GM10847 (cell line): ENCODE data around the gene CTDSPL.

ENCODE experiments used
- POLR2A ChIP-seq: IDR thresholded peaks from 2 replicates; pipeline ENCODE4 v1.6.1; 2011; ENCODE audit not compliant: insufficient read length; ENCODE audit errors: extremely low read depth

CTDSPL gene

DNA sequence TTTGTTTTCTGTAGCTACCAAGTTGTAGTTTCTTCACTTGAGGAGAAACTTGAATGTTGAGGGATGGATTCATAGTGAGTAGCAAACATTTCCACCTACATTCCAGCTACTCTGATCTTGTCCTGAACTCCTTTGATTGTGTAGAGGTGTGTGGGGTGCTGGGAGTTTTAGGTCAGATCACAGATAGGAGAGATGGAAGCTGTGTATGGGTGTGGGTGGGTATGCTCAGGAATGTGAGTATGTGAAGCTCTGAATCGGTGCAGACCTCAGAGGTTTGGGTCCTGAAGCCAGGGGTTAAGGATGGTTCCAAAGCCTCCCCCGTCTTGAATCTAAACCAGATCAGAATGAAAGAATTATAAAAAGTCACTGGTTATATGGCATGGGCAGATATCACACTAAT, 76.3 kb downstream of the CTDSPL start:
- TF ChIP-seq POLR2A = no peak

DNA sequence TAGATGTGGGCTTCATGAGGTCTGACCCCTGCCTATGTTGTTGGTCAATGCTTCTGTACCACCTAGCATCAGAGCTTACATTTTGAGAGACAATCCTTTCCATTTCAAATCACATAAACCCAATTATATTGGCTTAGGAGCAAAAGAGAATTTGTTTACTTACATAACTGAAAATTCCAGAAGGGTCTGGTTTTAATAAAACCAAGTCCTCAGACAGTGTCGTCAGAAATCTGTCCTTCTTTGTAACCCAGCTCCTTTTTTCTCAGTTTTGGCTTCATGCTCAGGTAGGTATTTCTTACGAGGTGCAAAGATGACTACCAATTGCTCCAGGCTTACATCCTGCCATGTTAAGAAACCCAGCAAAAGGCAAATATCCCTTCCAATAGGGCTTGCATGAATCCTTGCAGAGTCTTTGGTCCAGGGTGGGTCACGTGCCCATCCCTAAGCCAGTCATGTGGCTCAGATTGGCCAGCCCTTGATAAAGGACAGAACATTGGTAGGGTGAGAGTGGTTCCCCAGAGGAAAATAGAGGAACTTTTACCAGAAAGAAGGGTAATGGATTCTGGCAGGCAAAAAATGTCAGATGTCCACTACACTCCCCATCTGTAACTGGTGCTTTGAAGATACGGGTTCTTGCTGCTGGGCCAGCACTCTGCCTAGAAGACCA, 78.7 kb downstream of the CTDSPL start:
- no peak for TF ChIP-seq POLR2A

DNA sequence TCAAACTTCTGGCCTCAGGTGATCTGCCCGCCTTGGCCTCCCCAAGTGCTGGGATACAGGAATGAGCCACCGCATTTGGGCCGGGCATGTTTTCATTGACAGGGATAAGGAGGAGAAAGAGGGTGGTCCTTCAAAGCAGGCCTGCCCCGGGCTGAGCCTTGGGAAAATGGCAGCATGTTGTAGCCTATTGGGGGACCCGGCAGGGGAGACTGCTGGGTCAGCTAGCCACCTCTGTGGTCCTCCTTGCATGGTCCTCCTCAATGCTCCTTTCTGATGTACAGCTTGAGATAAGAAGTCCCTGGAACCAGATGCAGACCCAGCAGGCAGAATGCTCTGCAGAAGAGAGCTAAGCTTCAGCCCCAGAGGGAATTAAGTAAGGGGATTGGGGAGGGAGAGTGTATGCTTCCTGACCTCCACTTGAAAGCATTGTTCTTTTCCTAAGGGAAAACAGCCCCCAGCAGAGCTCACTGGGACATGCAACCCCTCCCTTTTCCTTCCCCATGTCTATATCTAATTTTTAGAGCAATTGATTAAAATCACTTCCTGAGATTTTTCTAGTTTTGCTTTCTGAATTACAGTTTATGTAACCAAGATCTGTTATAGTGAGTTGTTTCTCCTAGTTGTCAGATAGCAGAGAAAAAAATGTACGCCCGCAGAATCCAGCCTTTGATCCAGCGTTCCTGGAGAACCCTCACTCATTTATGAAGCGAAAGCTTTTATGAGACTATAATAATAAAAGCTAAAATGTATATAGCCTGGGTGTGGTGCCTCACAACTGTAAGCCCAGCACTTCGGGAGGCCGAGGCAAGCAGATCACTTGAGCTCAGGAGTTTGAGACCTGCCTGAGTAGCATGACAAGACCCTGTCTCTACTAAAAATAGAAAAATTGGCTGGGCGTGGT, 80.2 kb downstream of the CTDSPL start:
- no peak for TF ChIP-seq POLR2A

DNA sequence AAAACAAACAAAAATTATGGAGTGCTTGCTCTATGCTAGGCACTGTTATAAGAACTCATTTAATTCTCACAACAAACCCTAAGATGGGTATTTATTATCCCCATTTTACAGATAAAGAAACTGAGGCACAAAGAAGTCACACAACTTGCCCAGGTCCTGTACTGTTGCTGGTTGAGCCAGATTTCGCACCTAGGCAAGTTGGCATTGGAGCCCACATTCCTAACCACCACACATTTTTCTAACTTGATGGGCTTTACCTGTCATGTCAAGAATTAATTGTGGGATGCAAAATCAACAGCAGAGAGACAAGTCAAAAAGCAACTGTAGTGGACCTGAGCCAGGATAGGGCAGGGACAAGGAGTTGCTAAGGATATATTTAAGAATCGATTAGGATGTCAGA, 81.0 kb downstream of the CTDSPL start:
- TF ChIP-seq POLR2A = no peak

DNA sequence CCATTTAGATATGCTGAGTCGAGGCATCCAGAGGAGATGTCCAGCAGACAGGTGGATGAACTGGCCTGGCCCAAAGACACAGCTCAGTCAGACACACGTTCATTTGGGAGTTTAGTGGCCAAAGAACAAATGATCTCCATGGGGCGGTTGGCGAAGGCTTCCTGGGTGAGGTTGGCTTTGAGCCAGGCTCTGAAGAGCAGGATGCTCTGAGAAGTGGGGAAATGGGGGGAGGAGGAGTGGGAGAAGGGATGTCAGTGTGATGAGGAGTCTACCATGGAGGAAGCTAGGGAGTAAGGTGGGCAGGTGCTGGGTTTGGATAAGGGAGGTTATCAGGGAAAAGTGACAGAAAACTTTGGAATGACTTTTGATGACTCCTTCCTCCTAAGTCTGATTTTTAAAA, 81.4 kb downstream of the CTDSPL start:
- TF ChIP-seq POLR2A = no peak

DNA sequence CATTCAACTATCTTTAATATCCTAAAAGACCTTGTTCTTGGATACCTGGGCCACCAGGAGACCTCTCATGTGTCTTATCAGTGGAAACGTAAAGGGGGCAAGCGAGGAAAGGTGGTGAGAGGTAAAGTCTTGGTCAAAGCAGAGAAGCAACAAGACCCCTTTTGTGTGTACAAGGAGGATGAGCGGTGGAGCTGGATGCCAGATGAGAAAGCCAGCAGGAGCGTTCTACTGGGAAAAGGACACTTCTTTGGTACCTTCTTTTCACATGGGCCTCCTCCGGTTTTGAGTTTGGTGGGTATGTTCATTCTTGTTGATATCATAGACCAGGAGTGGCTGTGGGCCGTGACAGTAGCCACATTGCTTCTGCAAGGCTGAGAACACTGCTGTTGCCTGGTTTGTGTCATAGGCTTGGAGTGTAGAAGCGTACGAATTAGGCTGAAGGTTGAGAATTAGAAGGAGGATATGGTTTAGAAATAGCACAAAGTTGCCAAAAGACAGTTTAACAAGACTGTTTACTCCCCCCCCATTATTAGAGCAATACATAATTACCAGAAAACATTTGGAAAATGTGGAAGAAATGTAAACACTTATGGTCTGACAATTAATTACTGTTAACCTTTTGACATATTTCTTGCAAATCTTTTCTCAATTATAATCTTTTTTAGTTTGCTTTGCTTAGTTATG, 82.1 kb downstream of the CTDSPL start:
- TF ChIP-seq POLR2A = no peak

DNA sequence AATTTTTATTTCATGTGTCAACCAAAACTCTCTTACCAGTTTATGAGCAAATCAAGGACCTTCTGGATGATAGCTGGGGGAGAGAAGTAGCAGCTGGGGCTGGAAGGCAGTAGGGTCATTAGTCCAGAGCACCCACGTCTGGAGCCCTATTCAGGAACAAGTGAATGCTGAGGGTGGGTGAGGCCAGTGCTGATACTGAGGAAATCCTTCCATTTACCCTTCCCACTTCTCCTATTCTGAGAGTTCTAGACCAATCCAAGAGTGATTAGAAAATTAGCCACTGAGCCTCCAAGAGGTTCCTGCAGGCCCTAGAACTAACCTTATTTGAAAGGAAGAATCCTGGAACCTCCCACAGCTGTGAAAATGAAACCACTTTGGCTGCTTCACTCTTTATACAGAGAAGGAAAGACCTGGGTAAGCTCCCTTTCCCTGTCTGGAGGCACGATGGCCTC, 82.7 kb downstream of the CTDSPL start:
- no peak for TF ChIP-seq POLR2A

DNA sequence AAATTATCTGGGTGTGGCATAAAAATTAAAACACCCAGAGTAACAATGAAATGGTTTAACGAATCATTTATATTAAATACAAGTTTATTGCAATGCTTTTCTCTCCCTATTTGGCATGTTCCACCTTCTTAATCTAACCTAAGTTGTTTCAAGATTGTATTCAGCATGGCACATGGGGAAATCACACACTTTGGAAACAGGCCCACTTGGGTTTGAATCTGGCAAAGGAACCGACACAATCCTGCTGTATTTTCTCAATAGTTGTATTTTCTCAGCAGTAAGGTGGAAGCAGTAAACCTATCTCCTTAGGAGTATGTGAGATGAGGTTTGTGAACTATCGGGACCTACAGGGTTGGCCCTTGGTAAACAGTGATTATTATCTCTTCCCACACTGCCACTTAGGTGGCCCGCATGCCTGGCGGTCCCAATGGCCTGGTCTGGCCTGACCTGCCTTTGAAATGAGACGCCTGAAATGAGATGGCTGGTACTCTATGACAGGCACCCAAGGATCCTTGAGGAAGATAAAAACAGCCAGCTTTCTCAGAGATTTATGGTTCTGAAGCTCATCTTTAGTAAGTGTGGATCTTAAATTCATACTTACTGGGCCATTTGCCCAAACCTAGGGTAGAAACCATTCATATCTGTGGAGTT, 83.6 kb downstream of the CTDSPL start:
- TF ChIP-seq POLR2A = no peak

DNA sequence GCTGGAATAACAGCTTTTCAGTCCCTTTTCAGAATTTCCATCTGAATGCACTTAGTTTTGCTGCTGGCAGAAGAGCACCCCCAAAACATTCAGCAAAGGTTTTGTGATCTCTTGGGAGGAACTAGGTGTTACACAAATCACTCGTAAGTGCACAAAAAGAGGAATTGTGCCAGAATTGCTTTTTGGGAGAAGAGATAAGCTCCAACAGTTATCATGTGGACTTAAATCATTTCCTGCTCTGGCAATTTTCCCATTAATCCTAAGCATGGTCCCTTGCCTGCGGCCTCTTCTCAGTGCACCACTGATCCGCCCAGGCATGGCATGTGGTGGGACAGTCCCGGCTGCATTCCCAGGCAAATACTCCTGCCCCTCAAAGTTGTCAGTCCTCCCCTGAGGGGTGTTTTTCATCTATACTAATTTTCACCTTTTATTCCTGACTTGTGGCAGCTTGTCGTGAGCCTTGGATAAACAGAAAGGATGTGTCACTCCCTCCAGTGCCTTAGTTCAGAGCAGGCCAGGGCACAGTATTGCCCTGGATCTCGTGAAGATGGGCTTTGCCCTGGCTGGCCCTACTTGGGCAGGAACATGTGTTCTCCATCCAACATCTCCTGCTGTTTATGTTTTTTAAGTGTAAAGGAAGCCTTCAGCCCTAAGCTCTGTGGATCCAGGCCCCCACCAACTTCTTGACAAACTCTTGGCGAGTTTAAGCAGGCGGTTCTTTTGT, 84.3 kb downstream of the CTDSPL start:
- no peak for TF ChIP-seq POLR2A

DNA sequence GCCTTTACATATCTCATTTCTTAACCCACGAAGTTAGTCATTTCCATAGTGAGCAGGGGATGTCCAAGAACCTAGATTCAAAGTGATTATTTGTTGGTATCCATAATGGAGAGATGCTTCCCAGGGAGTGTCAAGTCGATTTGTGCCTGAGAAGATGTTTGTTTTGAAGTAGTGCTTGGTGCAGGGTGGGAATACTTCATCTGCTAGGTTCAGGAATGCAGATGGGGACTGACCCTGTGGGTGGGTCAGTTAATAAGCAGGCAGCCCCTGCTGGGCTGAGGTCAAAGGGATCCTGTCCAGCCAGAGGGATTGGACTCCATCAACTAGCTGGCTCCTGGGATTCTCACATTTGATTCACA, 84.8 kb downstream of the CTDSPL start:
- no peak for TF ChIP-seq POLR2A

DNA sequence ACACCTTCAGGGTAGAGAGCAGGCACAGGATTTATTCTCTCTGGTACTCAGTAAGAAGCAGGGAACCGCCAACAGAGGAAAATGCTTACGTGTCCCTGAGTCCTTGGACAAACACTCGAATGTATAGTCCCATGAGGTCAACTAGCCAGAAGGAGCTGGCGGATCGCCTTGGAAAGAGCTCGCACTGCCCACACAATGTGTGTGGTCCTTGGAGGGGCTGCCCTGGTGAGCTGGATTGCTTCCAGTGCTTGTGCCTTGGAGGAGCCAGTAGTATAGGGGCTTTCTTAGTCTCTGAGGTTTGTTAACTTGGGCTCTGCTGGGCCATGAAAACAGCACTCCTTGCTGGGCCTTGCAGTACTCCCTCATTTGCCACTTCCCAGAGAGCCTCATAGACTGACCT, 88.2 kb downstream of the CTDSPL start:
- no peak for TF ChIP-seq POLR2A

DNA sequence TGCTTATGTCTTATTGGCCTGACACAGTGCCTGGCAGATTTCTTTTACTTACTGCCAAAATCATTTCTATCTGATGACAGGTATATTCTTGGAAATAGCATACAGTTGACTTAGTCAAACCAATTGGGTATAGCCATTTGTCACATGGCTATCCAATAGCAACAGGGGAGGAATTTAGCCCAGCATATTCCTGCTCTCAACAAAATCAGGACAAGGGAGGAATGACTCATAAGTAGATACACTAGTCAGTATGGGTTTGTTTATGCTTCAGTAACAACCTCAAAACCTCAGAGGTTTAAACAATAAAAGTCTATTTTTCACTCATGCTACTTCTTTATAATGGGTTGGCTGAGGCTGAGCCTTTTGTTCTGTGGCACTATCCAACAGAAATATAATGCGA, 90.9 kb downstream of the CTDSPL start:
- TF ChIP-seq POLR2A = no peak

DNA sequence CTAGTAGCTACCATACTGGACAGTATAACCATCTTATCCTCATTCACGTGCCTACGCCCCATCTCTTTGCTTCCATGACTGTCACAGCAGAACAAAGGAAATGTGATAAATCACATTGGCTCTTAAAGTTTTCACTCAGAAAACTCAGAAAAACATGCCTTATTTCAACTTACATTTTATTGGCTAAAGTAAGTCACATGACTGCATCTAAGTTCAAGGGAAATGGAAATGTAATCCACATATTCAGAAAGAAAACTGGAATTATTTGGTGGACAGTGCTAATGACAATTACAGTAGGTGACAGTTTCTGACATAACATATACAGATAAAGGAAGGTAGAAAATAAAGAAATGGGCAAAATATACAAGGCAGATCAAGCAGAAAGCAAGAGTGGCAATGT, 91.5 kb downstream of the CTDSPL start:
- no peak for TF ChIP-seq POLR2A

DNA sequence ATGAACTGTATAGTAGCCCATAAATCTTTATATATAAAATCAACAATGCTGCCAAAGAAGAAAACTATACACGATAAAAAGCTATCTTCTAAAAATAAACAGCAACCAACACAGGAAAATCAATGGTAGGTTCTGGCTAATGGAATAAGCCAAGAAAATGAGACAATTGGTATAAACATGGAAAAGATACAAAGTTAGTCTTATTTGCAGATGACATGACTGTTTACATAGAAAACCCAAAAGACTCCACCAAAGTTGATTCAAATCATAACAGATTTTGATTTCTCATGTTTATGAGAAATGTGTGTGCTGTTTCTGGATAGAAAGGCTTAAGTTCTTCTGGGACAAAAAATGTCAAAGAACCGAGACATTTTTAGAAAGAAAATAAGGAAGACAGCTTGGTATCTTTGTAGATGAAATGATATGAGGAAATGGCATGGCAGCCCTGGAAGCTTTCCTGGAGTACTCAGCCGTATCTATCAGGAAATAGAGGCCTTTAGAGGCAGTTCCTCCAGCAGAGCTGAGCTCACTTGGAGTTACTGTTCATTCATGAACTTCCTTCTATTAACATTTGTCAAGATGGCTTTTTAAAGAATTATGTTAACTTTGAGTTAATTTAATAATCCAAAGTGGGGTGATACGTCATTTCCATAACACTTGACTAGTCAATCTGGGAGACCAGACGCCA, 92.2 kb downstream of the CTDSPL start:
- TF ChIP-seq POLR2A = no peak
